Erythroblast (primary cell): ENCODE measurements around the gene KLHL29.

ENCODE experiments used
- GATA1 ChIP-seq: IDR thresholded peaks from 2 replicates; pipeline ENCODE4 v1.6.1; 2011; ENCODE audit warnings: low read depth, mild to moderate bottlenecking, control low read depth, low read length, moderate library complexity
- POLR2A ChIP-seq: IDR thresholded peaks from 2 replicates; pipeline ENCODE4 v1.6.1; 2011; ENCODE audit warnings: mild to moderate bottlenecking, low read length

DNA sequence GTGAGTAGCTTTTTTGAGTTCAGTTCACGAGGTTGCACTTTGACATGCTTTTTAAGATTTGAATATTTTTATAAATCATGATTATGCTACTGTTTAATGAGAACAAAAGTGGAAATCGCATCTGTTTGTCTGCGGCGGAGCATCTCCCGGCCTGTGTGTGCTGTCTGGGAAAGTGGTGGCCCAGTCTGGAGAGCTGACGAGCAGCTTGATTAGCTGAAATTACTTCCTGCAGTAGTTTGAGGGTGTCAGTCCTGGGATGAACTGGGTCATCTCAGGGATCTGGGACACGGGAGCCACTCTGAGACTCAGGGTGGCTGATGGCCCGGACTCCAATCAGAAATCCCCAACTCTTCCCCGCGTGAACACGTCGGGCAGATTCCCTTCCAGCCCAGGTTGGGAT lies 115.9 kb downstream of the KLHL29 start:
- TF ChIP-seq POLR2A, result no peak
- TF ChIP-seq GATA1, result no peak
